GM18873 (cell line): ENCODE measurements around the gene CYBA.
A peak's percentile ranks its signal among the peaks of the same experiment; 100 is the strongest.

Experiments used
- ATAC-seq: cut with Tn5 transposase; IDR thresholded peaks from one replicate; pipeline ENCODE4 v1.9.1; 2021; ENCODE audit warnings: mild to moderate bottlenecking, moderate library complexity, moderate number of reproducible peaks; ENCODE audit not compliant: unreplicated experiment, low FRiP score

CYBA gene

GRCh38 chr16:88650749-88651275, at the start of gene CYBA:
CYBA (minus strand) TSS chr16:88651053; CDS start chr16:88651013, 40 bp downstream.
- ATAC-seq, result peak; percentile 45

GRCh38 chr16:88700322-88700635, 49.4 kb upstream of the CYBA start:
- no peak for ATAC-seq

GRCh38 chr16:88699180-88699579, 48.3 kb upstream of the CYBA start:
- ATAC-seq, result no peak

GRCh38 chr16:88698646-88699045, 47.8 kb upstream of the CYBA start:
- ATAC-seq, result no peak

GRCh38 chr16:88697831-88698615, 47.2 kb upstream of the CYBA start:
- ATAC-seq, result no peak

- ATAC-seq, result no peak
Observed at GRCh38 chr16:88697116-88697830, 46.4 kb upstream of the CYBA start.

- no peak for ATAC-seq
Observed at GRCh38 chr16:88696441-88696840, 45.6 kb upstream of the CYBA start.

- ATAC-seq, result no peak
Observed at GRCh38 chr16:88695753-88696152, 44.9 kb upstream of the CYBA start.

- no peak for ATAC-seq
Observed at GRCh38 chr16:88695218-88695617, 44.4 kb upstream of the CYBA start.

GRCh38 chr16:88694221-88695087, 43.6 kb upstream of the CYBA start:
- no peak for ATAC-seq

GRCh38 chr16:88693420-88694177, 42.7 kb upstream of the CYBA start:
- no peak for ATAC-seq

- no peak for ATAC-seq
Observed at GRCh38 chr16:88692861-88693260, 42.0 kb upstream of the CYBA start.

- no peak for ATAC-seq
Observed at GRCh38 chr16:88691924-88692560, 41.2 kb upstream of the CYBA start.

- no peak for ATAC-seq
Observed at GRCh38 chr16:88691129-88691813, 40.4 kb upstream of the CYBA start.

- ATAC-seq, result no peak
Observed at GRCh38 chr16:88690341-88691128, 39.7 kb upstream of the CYBA start.

- no peak for ATAC-seq
Observed at GRCh38 chr16:88688013-88688778, 37.3 kb upstream of the CYBA start.

- ATAC-seq, result no peak
Observed at GRCh38 chr16:88687676-88688012, 36.8 kb upstream of the CYBA start.

GRCh38 chr16:88687254-88687576, 36.4 kb upstream of the CYBA start:
- ATAC-seq, result no peak
